Measurements from ENCODE around the gene PIEZO2.
"Not testable (repeated sequence)": the region's sequence is repeated elsewhere in the genome, so short reads cannot be mapped to it uniquely, and the experiment has no call there.

Gene PIEZO2

GRCh38 chr18:11183637-11184036, 34.3 kb upstream of the PIEZO2 start:
- Histone ChIP-seq H3K36me3 (ENCODE audit: control insufficient read depth in 2 of 2, insufficient read depth in 1 of 2, low read length in 2 of 2) (no peaks in the 10 kb centered on the region), H3K27ac (ENCODE audit: extremely low read depth, low read depth, low read length) (no peak overlapping the region), H3K4me3 (ENCODE audit: low read depth, low read length) (no peak overlapping the region), H3K4me1 (ENCODE audit: control insufficient read depth, insufficient read depth, low read length) (peaks cover 4% of the 10 kb centered on the region; the same call in 1 of the 2 replicates), H3K9me3 (ENCODE audit: control insufficient read depth, insufficient read depth, low read depth, low read length) (no peaks in the 10 kb centered on the region)
- ChIA-PET POLR2A (no interaction called here), CTCF (no interaction called here)
- TF ChIP-seq ZNF211 (tag by site-specific recombination; IDR thresholded peaks at IDR 0.05; ENCODE audit: low read depth) (no peak), ZNF549 (tag by site-specific recombination; IDR thresholded peaks at IDR 0.05) (no peak), ZNF155 (tag by site-specific recombination; IDR thresholded peaks at IDR 0.05) (no peak)

GRCh38 chr18:11181629-11182028, 32.3 kb upstream of the PIEZO2 start:
- H3K36me3 ChIP-seq (ENCODE audit: control insufficient read depth in 2 of 2, insufficient read depth in 1 of 2, low read length in 2 of 2); H3K4me1 ChIP-seq (ENCODE audit: control insufficient read depth, insufficient read depth, low read length); CTCF ChIA-PET; H3K27ac ChIP-seq (ENCODE audit: extremely low read depth, low read depth, low read length); H3K4me3 ChIP-seq (ENCODE audit: low read depth, low read length); H3K9me3 ChIP-seq (ENCODE audit: control insufficient read depth, insufficient read depth, low read depth, low read length); POLR2A ChIA-PET: not testable (repeated sequence)
- TF ChIP-seq ZNF580 (tag by site-specific recombination; IDR thresholded peaks at IDR 0.05) = 0 out of 2 replicates have a peak, but pooled peaks have one; percentile 28
- peak; percentile 93 for TF ChIP-seq ZNF146 (tag by site-specific recombination; IDR thresholded peaks at IDR 0.05)
- TF ChIP-seq ZNF280D (tag by site-specific recombination; IDR thresholded peaks at IDR 0.05) = peak; percentile 70; the same call in 1 of the 2 replicates

GRCh38 chr18:11179959-11180519, 30.7 kb upstream of the PIEZO2 start:
- ChIA-PET CTCF (interaction anchor here (0.7 kb wide), 1 partner anchor 43 kb away, joined by 3 read pairs; no protein-coding TSS in a partner anchor), POLR2A (no interaction called here)
- Histone ChIP-seq H3K27ac (ENCODE audit: extremely low read depth, low read depth, low read length) (no peak overlapping the region), H3K9me3 (ENCODE audit: control insufficient read depth, insufficient read depth, low read depth, low read length) (no peaks in the 10 kb centered on the region), H3K36me3 (ENCODE audit: control insufficient read depth in 2 of 2, insufficient read depth in 1 of 2, low read length in 2 of 2) (no peaks in the 10 kb centered on the region), H3K4me3 (ENCODE audit: low read depth, low read length) (no peak overlapping the region), H3K4me1 (ENCODE audit: control insufficient read depth, insufficient read depth, low read length) (peaks cover 4% of the 10 kb centered on the region; the same call in 1 of the 2 replicates)
- TF ChIP-seq ZIC2 (tag by site-specific recombination; IDR thresholded peaks at IDR 0.05) (peak; percentile 68), ZNF521 (tag by site-specific recombination; IDR thresholded peaks at IDR 0.05) (no peak), ZNF449 (tag by site-specific recombination; IDR thresholded peaks at IDR 0.05) (peak; percentile 93), GLIS1 (tag by site-specific recombination; IDR thresholded peaks at IDR 0.05) (no peak)

GRCh38 chr18:11178951-11179549, 29.7 kb upstream of the PIEZO2 start:
- ChIA-PET POLR2A (no interaction called here), CTCF (interaction anchor here (0.7 kb wide), 1 partner anchor 42 kb away, joined by 3 read pairs; no protein-coding TSS in a partner anchor)
- Histone ChIP-seq H3K36me3 (ENCODE audit: control insufficient read depth in 2 of 2, insufficient read depth in 1 of 2, low read length in 2 of 2) (no peaks in the 10 kb centered on the region), H3K4me1 (ENCODE audit: control insufficient read depth, insufficient read depth, low read length) (peaks cover 4% of the 10 kb centered on the region; the same call in 1 of the 2 replicates), H3K4me3 (ENCODE audit: low read depth, low read length) (no peak overlapping the region), H3K9me3 (ENCODE audit: control insufficient read depth, insufficient read depth, low read depth, low read length) (no peaks in the 10 kb centered on the region), H3K27ac (ENCODE audit: extremely low read depth, low read depth, low read length) (no peak overlapping the region)
- no peak for TF ChIP-seq ZNF19 (tag by site-specific recombination; IDR thresholded peaks at IDR 0.05; ENCODE audit: low read depth)
- TF ChIP-seq ZFHX2 (tag by site-specific recombination; conservative IDR thresholded peaks at IDR 0.05) = peak; percentile 52
